Mesenchymal stem cell (in vitro differentiated cells and primary cell): ENCODE data around the gene PCDHA5.

Source experiments
- DNase-seq: peaks from one replicate; pipeline ENCODE4 v3.0.0-alpha.2; 2013
- H2AFZ ChIP-seq: one replicate; pipeline ENCODE4 v1.6.1; 2013; ENCODE audit warnings: low read depth, mild to moderate bottlenecking, control low read depth, inconsistent platforms, low read length, moderate library complexity
- H2AK5ac ChIP-seq: 2 replicates; pipeline ENCODE4 v1.6.1; 2013; ENCODE audit warnings: low read length, moderate library complexity, mild to moderate bottlenecking, inconsistent platforms; ENCODE audit not compliant: severe bottlenecking
- H2BK120ac ChIP-seq: one replicate; pipeline ENCODE4 v1.6.1; 2013; ENCODE audit warnings: low read depth, mild to moderate bottlenecking, inconsistent platforms, low read length, moderate library complexity
- H2BK12ac ChIP-seq, 2 experiments: one replicate each; pipeline ENCODE4 v1.6.1; 2013; ENCODE audit warnings: inconsistent platforms in 2 of 2, low read length in 2 of 2, mild to moderate bottlenecking in 2 of 2, moderate library complexity in 2 of 2, control low read depth in 1 of 2
- H2BK15ac ChIP-seq: one replicate; pipeline ENCODE4 v1.6.1; 2013; ENCODE audit warnings: mild to moderate bottlenecking, low read depth, inconsistent platforms; ENCODE audit not compliant: poor library complexity, severe bottlenecking
- H2BK5ac ChIP-seq: 2 replicates; pipeline ENCODE4 v1.6.1; 2013; ENCODE audit warnings: low read depth, mild to moderate bottlenecking, low read length, control low read depth, inconsistent platforms; ENCODE audit not compliant: poor library complexity, severe bottlenecking
- H3K14ac ChIP-seq, 2 experiments: one replicate each; pipeline ENCODE4 v1.6.1; 2013; ENCODE audit warnings: inconsistent platforms in 2 of 2, low read length in 2 of 2, control low read depth in 1 of 2, mild to moderate bottlenecking in 1 of 2, moderate library complexity in 1 of 2
- H3K18ac ChIP-seq, 2 experiments: one replicate each; pipeline ENCODE4 v1.6.1; 2013; ENCODE audit warnings: inconsistent platforms in 2 of 2, low read length in 2 of 2, control low read depth in 1 of 2, low read depth in 1 of 2, mild to moderate bottlenecking in 1 of 2
- H3K23ac ChIP-seq, 2 experiments: one replicate each; pipeline ENCODE4 v1.6.1; 2013; ENCODE audit warnings: inconsistent platforms in 2 of 2, low read length in 2 of 2, mild to moderate bottlenecking in 2 of 2, moderate library complexity in 2 of 2, control low read depth in 1 of 2
- H3K27ac ChIP-seq: 2 replicates; pipeline ENCODE4 v1.5.1; 2013; ENCODE audit warnings: mild to moderate bottlenecking, moderate library complexity, low read length, control low read depth, inconsistent platforms; ENCODE audit not compliant: poor library complexity, severe bottlenecking
- H3K27me3 ChIP-seq, 2 experiments: 2 replicates each; pipeline versions ENCODE4 v1.6.1 to v1.7.0; 2013; ENCODE audit warnings: low read length in 2 of 2, mild to moderate bottlenecking in 2 of 2, moderate library complexity in 2 of 2, control low read depth in 1 of 2, inconsistent platforms in 1 of 2; ENCODE audit not compliant: control insufficient read depth in 1 of 2, insufficient read depth in 1 of 2
- H3K36me3 ChIP-seq, 2 experiments: 2 replicates each; pipeline versions ENCODE4 v1.6.1 to v1.7.0; 2013; ENCODE audit warnings: low read length in 2 of 2, control low read depth in 1 of 2, inconsistent platforms in 1 of 2, low read depth in 1 of 2, mild to moderate bottlenecking in 1 of 2; ENCODE audit not compliant: insufficient read depth in 2 of 2, control insufficient read depth in 1 of 2
- H3K4ac ChIP-seq, 2 experiments: one replicate each; pipeline ENCODE4 v1.6.1; 2013; ENCODE audit warnings: inconsistent platforms in 2 of 2, low read length in 2 of 2, mild to moderate bottlenecking in 2 of 2, moderate library complexity in 2 of 2, control low read depth in 1 of 2, low read depth in 1 of 2
- H3K4me1 ChIP-seq: 2 replicates; pipeline ENCODE4 v1.6.1; 2013; ENCODE audit warnings: low read depth, low read length, control low read depth; ENCODE audit not compliant: control insufficient read depth, insufficient read depth
- H3K4me2 ChIP-seq: 2 replicates; pipeline ENCODE4 v1.6.1; 2013; ENCODE audit warnings: low read length, mild to moderate bottlenecking, inconsistent platforms; ENCODE audit not compliant: poor library complexity, severe bottlenecking
- H3K4me3 ChIP-seq, 2 experiments: 2 replicates each; pipeline versions ENCODE4 v1.5.1 to v1.7.0; 2013; ENCODE audit warnings: low read length in 2 of 2, mild to moderate bottlenecking in 2 of 2, control low read depth in 1 of 2, low read depth in 1 of 2; ENCODE audit not compliant: insufficient read depth in 1 of 2
- H3K79me1 ChIP-seq: replicated peaks from 2 replicates; pipeline ENCODE4 v1.6.1; 2013; ENCODE audit warnings: mild to moderate bottlenecking, control low read depth, low read length, inconsistent platforms; ENCODE audit not compliant: poor library complexity, severe bottlenecking
- H3K9ac ChIP-seq: 2 replicates; pipeline ENCODE4 v1.7.0; 2013; ENCODE audit warnings: mild to moderate bottlenecking, low read length, moderate library complexity
- H3K9me3 ChIP-seq: 2 replicates; pipeline ENCODE4 v1.7.0; 2013; ENCODE audit warnings: mild to moderate bottlenecking, low read length; ENCODE audit not compliant: control insufficient read depth
- H4K8ac ChIP-seq: one replicate; pipeline ENCODE4 v1.6.1; 2013; ENCODE audit warnings: inconsistent platforms, mild to moderate bottlenecking, low read length, moderate library complexity
- H4K91ac ChIP-seq: one replicate; pipeline ENCODE4 v1.6.1; 2013; ENCODE audit warnings: mild to moderate bottlenecking, low read length, inconsistent platforms
- WGBS: methylation state at CpG from one replicate; pipeline ENCODE4 v1.1.7; 2013; ENCODE audit warnings: mixed read lengths; 5-methylcytosine and 5-hydroxymethylcytosine counted together

The PCDHA5 gene

GRCh38 chr5:140855772-140856674 lies 34.6 kb downstream of the PCDHA5 start, which contains the start of gene PCDHA10:
TSS of gene PCDHA10 (plus strand) at chr5:140855897. CDS start at chr5:140856049, 152 bp downstream.
- Histone ChIP-seq H3K27me3 (no peaks in the 10 kb centered on the region), H3K4me3 (peak within 1 kb of the TSS in 1 of 2 experiments; percentile 37), H3K36me3 (peaks cover 0 to 9% of the 10 kb centered on the region in 2 experiments), H3K27ac (no peak within 1 kb of the TSS), H2BK12ac (no peak within 1 kb of the TSS), H2BK5ac (no peak within 1 kb of the TSS), H4K91ac (no peak within 1 kb of the TSS), H3K4me1 (no peaks in the 10 kb centered on the region), H3K79me1 (no peaks in the 10 kb centered on the region), H3K18ac (no peak within 1 kb of the TSS), H2AFZ (no peak within 1 kb of the TSS), H3K23ac (no peak within 1 kb of the TSS), H2AK5ac (no peak within 1 kb of the TSS), H3K9me3 (peaks cover 42% of the 10 kb centered on the region), H4K8ac (peak within 1 kb of the TSS; percentile 41), H3K4ac (no peak within 1 kb of the TSS), H3K14ac (no peak within 1 kb of the TSS), H3K4me2 (no peak within 1 kb of the TSS), H2BK15ac (no peak within 1 kb of the TSS), H2BK120ac (no peak within 1 kb of the TSS), H3K9ac (no peak within 1 kb of the TSS)
- DNase-seq = peak; percentile 78
- WGBS = 14% methylated on average over 18 of the region's 44 CpGs

- H3K4me1 ChIP-seq = peaks cover under 1% of the 10 kb centered on the region
- no peak overlapping the region for H3K4me2 ChIP-seq
- H3K9me3 ChIP-seq = peaks cover 50% of the 10 kb centered on the region
- H3K79me1 ChIP-seq = no peaks in the 10 kb centered on the region
- no peak overlapping the region for H2BK12ac ChIP-seq
- H2AFZ ChIP-seq = no peak overlapping the region
- H3K14ac ChIP-seq = no peak overlapping the region
- no peaks in the 10 kb centered on the region for H3K27me3 ChIP-seq
- no peak overlapping the region for H3K18ac ChIP-seq
- H2AK5ac ChIP-seq = no peak overlapping the region
- no peak overlapping the region for H3K4ac ChIP-seq
- no peak overlapping the region for H2BK5ac ChIP-seq
- peaks cover 0 to 10% of the 10 kb centered on the region in 2 experiments for H3K36me3 ChIP-seq
- H4K91ac ChIP-seq = peak overlapping the region; percentile 3
- 98% methylated on average over 83 of the region's 94 CpGs for WGBS
- H2BK120ac ChIP-seq = no peak overlapping the region
- no peak overlapping the region for H4K8ac ChIP-seq
- H3K27ac ChIP-seq = no peak overlapping the region
- H2BK15ac ChIP-seq = no peak overlapping the region
- no peak overlapping the region for H3K23ac ChIP-seq
- no peak overlapping the region for H3K4me3 ChIP-seq
- H3K9ac ChIP-seq = no peak overlapping the region
- no peak for DNase-seq
Measured at GRCh38 chr5:140857177-140857986, 36.0 kb downstream of the PCDHA5 start.

GRCh38 chr5:140857987-140858240 lies 36.5 kb downstream of the PCDHA5 start:
- H2AK5ac ChIP-seq = no peak overlapping the region
- H3K23ac ChIP-seq = no peak overlapping the region
- no peak overlapping the region for H2BK12ac ChIP-seq
- no peak overlapping the region for H4K8ac ChIP-seq
- H3K9me3 ChIP-seq = peaks cover 53% of the 10 kb centered on the region
- no peak overlapping the region for H3K4me3 ChIP-seq
- peaks cover 0 to 15% of the 10 kb centered on the region in 2 experiments for H3K36me3 ChIP-seq
- no peak overlapping the region for H3K18ac ChIP-seq
- H3K14ac ChIP-seq = no peak overlapping the region
- over 99% methylated on average over 22 of the region's 22 CpGs for WGBS
- H3K79me1 ChIP-seq = no peaks in the 10 kb centered on the region
- H4K91ac ChIP-seq = peak overlapping the region; percentile 3
- no peak overlapping the region for H2BK15ac ChIP-seq
- H3K9ac ChIP-seq = no peak overlapping the region
- no peak for DNase-seq
- no peak overlapping the region for H2BK120ac ChIP-seq
- H3K27me3 ChIP-seq = no peaks in the 10 kb centered on the region
- H3K27ac ChIP-seq = no peak overlapping the region
- H3K4ac ChIP-seq = no peak overlapping the region
- peaks cover 4% of the 10 kb centered on the region for H3K4me1 ChIP-seq
- H2BK5ac ChIP-seq = no peak overlapping the region
- H3K4me2 ChIP-seq = no peak overlapping the region
- H2AFZ ChIP-seq = no peak overlapping the region
